HepG2 (cell line): ENCODE results near the gene GPER1.

Source experiments
- BRCA1 ChIP-seq: sonication (generic); formaldehyde crosslinking; IDR thresholded peaks from 2 replicates; pipeline ENCODE4 v1.4.0; 2020; ENCODE audit warnings: missing genetic modification reagents
- CTCF ChIP-seq: sonication (generic); formaldehyde crosslinking; IDR thresholded peaks from 2 replicates; pipeline ENCODE4 v1.5.0; 2020; ENCODE audit warnings: mild to moderate bottlenecking, missing genetic modification reagents, moderate library complexity
- ESRRA ChIP-seq: sonication (generic); formaldehyde crosslinking; IDR thresholded peaks from 2 replicates; pipeline ENCODE4 v1.5.1; 2020; ENCODE audit warnings: mild to moderate bottlenecking, low read depth, missing genetic modification reagents
- MXI1 ChIP-seq: IDR thresholded peaks from 3 replicates; pipeline ENCODE4 v1.6.1; 2012; ENCODE audit warnings: low read depth, low read length, inconsistent platforms, borderline replicate concordance
- NFYB ChIP-seq: sonication (generic); formaldehyde crosslinking; IDR thresholded peaks from 2 replicates; pipeline ENCODE4 v1.4.0; 2020; ENCODE audit warnings: missing genetic modification reagents
- POLR2A ChIP-seq, 2 experiments: IDR thresholded peaks; 2 replicates each; pipeline ENCODE4 v1.6.1; 2011; ENCODE audit warnings: low read depth in 2 of 2, low read length in 2 of 2, mild to moderate bottlenecking in 1 of 2, moderate library complexity in 1 of 2; ENCODE audit not compliant: insufficient read depth in 1 of 2
- REPIN1 ChIP-seq: sonication (generic); formaldehyde crosslinking; IDR thresholded peaks from 2 replicates; pipeline ENCODE4 v1.8.0; 2022; ENCODE audit warnings: missing genetic modification reagents, low read depth, mild to moderate bottlenecking, borderline replicate concordance
- SP1 ChIP-seq, 2 experiments: fragments of 450-650 bp in 1 of 2; sonication (generic) in 1 of 2; formaldehyde crosslinking in 1 of 2; IDR thresholded peaks; 2 replicates each; pipeline versions ENCODE4 v1.4.0 to v1.6.1; 2016 to 2020; ENCODE audit warnings: missing genetic modification reagents in 1 of 2
- SRF ChIP-seq: IDR thresholded peaks from 2 replicates; pipeline ENCODE4 v1.6.1; 2011; ENCODE audit warnings: mild to moderate bottlenecking, low read depth, low read length, moderate library complexity
- TARDBP ChIP-seq: sonication (generic); formaldehyde crosslinking; IDR thresholded peaks from 2 replicates; pipeline ENCODE4 v1.8.0; 2022; ENCODE audit warnings: mild to moderate bottlenecking, missing genetic modification reagents
- ZFX ChIP-seq: sonication (generic); formaldehyde crosslinking; IDR thresholded peaks from 2 replicates; pipeline ENCODE4 v1.4.0; 2020; ENCODE audit warnings: mild to moderate bottlenecking, low read depth, missing genetic modification reagents, moderate library complexity
- ZNF3 ChIP-seq: IDR thresholded peaks from 2 replicates; pipeline ENCODE4 v1.7.0; 2017; ENCODE audit warnings: inconsistent platforms
- ZNF576 ChIP-seq: sonication (generic); formaldehyde crosslinking; IDR thresholded peaks from 2 replicates; pipeline ENCODE4 v1.4.0; 2020; ENCODE audit warnings: mild to moderate bottlenecking, missing genetic modification reagents

DNA sequence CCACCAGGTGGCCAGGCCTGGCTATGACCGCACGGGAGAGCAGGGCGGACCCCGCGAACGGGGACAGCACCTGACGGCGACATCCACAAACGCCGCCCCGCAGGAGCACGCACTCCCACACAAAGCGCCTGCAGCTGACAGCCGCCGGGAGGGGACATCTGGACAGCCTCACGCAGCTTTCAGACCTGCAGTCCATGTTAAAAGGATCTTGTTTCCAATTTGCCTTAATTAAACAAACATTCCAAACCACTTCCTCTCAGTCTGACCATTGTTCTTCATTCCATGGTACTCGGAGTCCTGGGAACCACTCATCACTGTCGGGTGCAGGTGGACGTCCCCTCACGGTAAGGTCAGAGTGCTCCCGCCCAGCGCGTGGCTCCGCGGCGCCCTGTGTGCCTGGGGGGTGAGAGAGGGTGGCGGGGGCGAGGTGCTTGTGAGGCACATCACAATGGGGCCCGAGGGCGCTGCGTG is 5.9 kb upstream of the GPER1 start:
- no peak for TF ChIP-seq CTCF (CRISPR knock-in tag)
- TF ChIP-seq ZNF576 (CRISPR knock-in tag) = no peak
- no peak for TF ChIP-seq SP1 (IDR thresholded peaks at IDR 0.05)
- no peak for TF ChIP-seq SP1 (CRISPR knock-in tag; IDR thresholded peaks at IDR 0.05)
- no peak for TF ChIP-seq ZNF3 (CRISPR knock-in tag)
- no peak for TF ChIP-seq TARDBP (CRISPR knock-in tag)
- no peak for TF ChIP-seq MXI1
- TF ChIP-seq SRF = no peak
- TF ChIP-seq REPIN1 (CRISPR knock-in tag) = no peak
- no peak for TF ChIP-seq ZFX (CRISPR knock-in tag)
- no peak for TF ChIP-seq POLR2A (IDR thresholded peaks at IDR 0.05; ENCODE audit: insufficient read depth in 1 of 2, low read depth in 2 of 2, low read length in 2 of 2)
- TF ChIP-seq NFYB = no peak
- TF ChIP-seq BRCA1 (CRISPR knock-in tag) = no peak
- TF ChIP-seq ESRRA (CRISPR knock-in tag) = no peak
